Panc1 (cell line): ENCODE measurements around the gene CDKL1. TPM values are rescaled to one million over a fixed set of nuclear protein-coding genes. Genes with fewer than 3 reads are reported as not detected.

ENCODE experiments used
- ATAC-seq: fragments of 200-7000 bp; cut with Tn5 transposase; 2 replicates; pipeline ENCODE4 v1.9.1; 2020; ENCODE audit warnings: mild to moderate bottlenecking, moderate library complexity
- BruUV-seq: library from RNA; stranded (reverse); fragments of 400-500 nt; replicated peaks from 2 replicates; lab custom pipeline; 2021; lab: Mats Ljungman, UMichigan
- CTCF ChIA-PET: fragments of 300-600 bp; sonication (Branson Sonifier 250); formaldehyde crosslinking; loops from one replicate; lab custom pipeline; 2022; ENCODE audit warnings: antibody characterized with exemption; lab: Charles Lee
- POLR2A ChIA-PET: fragments of 300-600 bp; sonication (Branson Sonifier 250); formaldehyde crosslinking; loops from one replicate; lab custom pipeline; 2022; ENCODE audit warnings: antibody characterized with exemption; lab: Charles Lee
- DNase-seq: peaks from one replicate; pipeline ENCODE4 v3.0.0-alpha.2; 2010; ENCODE audit warnings: low read depth, low spot score
- H3K27ac ChIP-seq: 2 replicates; pipeline ENCODE4 v1.5.1; 2011; ENCODE audit warnings: mild to moderate bottlenecking, low read length, inconsistent platforms
- H3K27me3 ChIP-seq: fragments of 200-500 bp; sonication (Bioruptor generic); 2 replicates; pipeline ENCODE4 v1.6.0; 2014; ENCODE audit warnings: low read length, inconsistent platforms; ENCODE audit not compliant: control insufficient read depth, insufficient read depth
- H3K36me3 ChIP-seq: fragments of 200-500 bp; sonication (Bioruptor generic); 2 replicates; pipeline ENCODE4 v1.5.1; 2014; ENCODE audit warnings: inconsistent platforms, mild to moderate bottlenecking, low read length, moderate library complexity; ENCODE audit not compliant: control insufficient read depth, insufficient read depth
- H3K4me1 ChIP-seq: 2 replicates; pipeline ENCODE4 v1.5.1; 2011; ENCODE audit warnings: inconsistent platforms, mild to moderate bottlenecking, low read length, moderate library complexity; ENCODE audit not compliant: control insufficient read depth, insufficient read depth
- H3K4me3 ChIP-seq, 2 experiments: 2 replicates each; pipeline ENCODE4 v1.5.1; 2011 to 2012; ENCODE audit warnings: low read depth in 2 of 2, low read length in 2 of 2, mild to moderate bottlenecking in 2 of 2, inconsistent platforms in 1 of 2, moderate library complexity in 1 of 2
- H3K9me3 ChIP-seq: fragments of 200-500 bp; sonication (Bioruptor generic); 2 replicates; pipeline ENCODE4 v1.5.1; 2014; ENCODE audit warnings: low read depth, mild to moderate bottlenecking, inconsistent platforms, low read length, moderate library complexity; ENCODE audit not compliant: control insufficient read depth, insufficient read depth
- CTCF ChIP-seq: fragments of 450-650 bp; IDR thresholded peaks from 2 replicates; pipeline ENCODE4 v1.5.1; 2017; ENCODE audit warnings: mild to moderate bottlenecking
- POLR2AphosphoS5 ChIP-seq: IDR thresholded peaks from 2 replicates; pipeline ENCODE4 v1.6.1; 2012; ENCODE audit warnings: mild to moderate bottlenecking, low read depth, low read length, moderate library complexity
- REST ChIP-seq, 2 experiments: IDR thresholded peaks; 2 replicates each; pipeline ENCODE4 v1.6.1; 2011 to 2012; ENCODE audit warnings: low read depth in 2 of 2, control low read depth in 1 of 2, low read length in 1 of 2, mild to moderate bottlenecking in 1 of 2, moderate library complexity in 1 of 2; ENCODE audit not compliant: insufficient read depth in 1 of 2
- SIN3A ChIP-seq: IDR thresholded peaks from 2 replicates; pipeline ENCODE4 v1.6.1; 2012; ENCODE audit warnings: low read depth, mild to moderate bottlenecking, low read length, moderate library complexity, borderline replicate concordance; ENCODE audit not compliant: insufficient read depth
- TCF7L2 ChIP-seq: IDR thresholded peaks from 2 replicates; pipeline ENCODE4 v1.6.1; 2011; ENCODE audit warnings: mild to moderate bottlenecking, low read depth, low read length, inconsistent platforms
- in situ Hi-C: cut with HindIII; loops from 2 replicates; pipeline ENCODE4 v1.10.0; 2016; ENCODE audit warnings: low sequenced_read_pairs, low pct_unique_long_range_greater_than_20kb
- intact Hi-C: fragments of 100-400 bp; cut with micrococcal nuclease; formaldehyde crosslinking; loops from one replicate; pipeline ENCODE4 v1.10.0; 2022; ENCODE audit not compliant: unreplicated experiment
- total RNA-seq: library from RNA; stranded (reverse); gene quantifications from one replicate; pipeline ENCODE4 v1.2.1, GENCODE V29; 2021; ENCODE audit not compliant: unreplicated experiment

The CDKL1 gene
- total RNA-seq, 1 experiment from 2014 or later = 5.8 TPM

GRCh38 chr14:50360851-50361250 is 35.8 kb downstream of the CDKL1 start:
- CTCF ChIA-PET = no interaction called here
- Histone ChIP-seq H3K27me3 (no peaks in the 10 kb centered on the region), H3K4me3 (no peak overlapping the region), H3K36me3 (no peaks in the 10 kb centered on the region), H3K9me3 (no peaks in the 10 kb centered on the region), H3K4me1 (no peaks in the 10 kb centered on the region), H3K27ac (no peak overlapping the region)
- DNase-seq (no peak), ATAC-seq (no peak)
- in situ Hi-C loops (no loop called here), intact Hi-C loops (no loop called here)
- no TSS peak for BruUV-seq
- POLR2A ChIA-PET = interaction anchor here (0.7 kb wide), 1 partner anchor 28 kb away, joined by 8 read pairs; no protein-coding TSS in a partner anchor
- TF ChIP-seq SIN3A (no peak), TCF7L2 (no peak), REST (IDR thresholded peaks at IDR 0.05; ENCODE audit: insufficient read depth in 1 of 2, low read depth in 2 of 2, low read length in 1 of 2) (no peak), CTCF (no peak), POLR2AphosphoS5 (no peak)

- ATAC-seq (no peak), DNase-seq (no peak)
- Histone ChIP-seq H3K27me3 (no peaks in the 10 kb centered on the region), H3K4me1 (no peaks in the 10 kb centered on the region), H3K36me3 (no peaks in the 10 kb centered on the region), H3K27ac (no peak overlapping the region), H3K9me3 (no peaks in the 10 kb centered on the region), H3K4me3 (no peak overlapping the region)
- CTCF ChIA-PET = interaction anchor here (0.6 kb wide), 1 partner anchor 515 kb away, joined by 3 read pairs; no protein-coding TSS in a partner anchor
- in situ Hi-C loops (no loop called here), intact Hi-C loops (no loop called here)
- POLR2A ChIA-PET = no interaction called here
- BruUV-seq = no TSS peak
- no peak for TF ChIP-seq REST (IDR thresholded peaks at IDR 0.05; ENCODE audit: insufficient read depth in 1 of 2, low read depth in 2 of 2, low read length in 1 of 2)
- no peak for TF ChIP-seq CTCF
- no peak for TF ChIP-seq TCF7L2
- no peak for TF ChIP-seq SIN3A
- no peak for TF ChIP-seq POLR2AphosphoS5
These were observed 36.6 kb downstream of the CDKL1 start for GRCh38 chr14:50360093-50360492.
